Epithelial cell of proximal tubule (primary cell): Measurements from ENCODE around the gene TRIM7. TPM values are rescaled to one million over a fixed set of nuclear protein-coding genes. Genes with fewer than 3 reads are reported as not detected.
A peak's percentile ranks its signal among the peaks of the same experiment; 100 is the strongest.

Experiments
- DNase-seq: peaks from one replicate; pipeline ENCODE4 v3.0.0-alpha.2; 2011; ENCODE audit warnings: low read depth
- H3K4me3 ChIP-seq: 2 replicates; pipeline ENCODE4 v1.5.1; 2011; ENCODE audit warnings: low read depth, mild to moderate bottlenecking, low read length
- CTCF ChIP-seq: conservative IDR thresholded peaks from 2 replicates; pipeline ENCODE4 v1.5.1; 2012; ENCODE audit warnings: low read depth, mild to moderate bottlenecking, low read length
- total RNA-seq: library from RNA; depleted of rRNA; stranded (reverse); fragments of >200 nt; gene quantifications from 2 replicates; pipeline ENCODE4 v1.2.3, GENCODE V29; 2015

Gene TRIM7
- total RNA-seq, 1 donor from 2014 or later, result 14.6 TPM

- TF ChIP-seq CTCF, result no peak
- no peak for DNase-seq
- no peak overlapping the region for H3K4me3 ChIP-seq
Measured at GRCh38 chr5:181232593-181232992, 27.6 kb upstream of the TRIM7 start.

GRCh38 chr5:181231432-181231831, 26.4 kb upstream of the TRIM7 start:
- no peak overlapping the region for H3K4me3 ChIP-seq
- TF ChIP-seq CTCF, result no peak
- no peak for DNase-seq

- no peak for TF ChIP-seq CTCF
- DNase-seq, result no peak
- no peak overlapping the region for H3K4me3 ChIP-seq
Measured at GRCh38 chr5:181230551-181230950, 25.6 kb upstream of the TRIM7 start.

- H3K4me3 ChIP-seq, result no peak overlapping the region
- no peak for DNase-seq
- no peak for TF ChIP-seq CTCF
Measured at GRCh38 chr5:181229996-181230395, 25.0 kb upstream of the TRIM7 start.

- TF ChIP-seq CTCF, result no peak
- peak overlapping the region; percentile 99 for H3K4me3 ChIP-seq
Measured at GRCh38 chr5:181224390-181225229, 19.6 kb upstream of the TRIM7 start.

GRCh38 chr5:181223729-181224389, 18.9 kb upstream of the TRIM7 start:
- peak overlapping the region; percentile 99 for H3K4me3 ChIP-seq
- no peak for DNase-seq
- TF ChIP-seq CTCF, result no peak

More at GRCh38 chr5:181224390-181225229, 19.6 kb upstream of the TRIM7 start:
- DNase-seq, result no peak
